H4 (cell line): ENCODE measurements around the gene METTL13. TPM values are rescaled to one million over a fixed set of nuclear protein-coding genes. Genes with fewer than 3 reads are reported as not detected.

Source experiments
- total RNA-seq: library from RNA; depleted of rRNA; stranded (reverse); fragments of >200 nt; shearing (Covaris generic); gene quantifications from 2 replicates; pipeline ENCODE4 v1.2.3, GENCODE V29; 2014; rRNA removed

METTL13 gene
- total RNA-seq, 1 experiment from 2014 or later: 22.2 TPM

Other genes with a start within 250 kb of the METTL13 start
- not detected in 2 replicates for gene MYOCOS, start 159.4 kb upstream of the METTL13 start, total RNA-seq
- not detected in 2 replicates for gene MYOC, start 129.0 kb upstream of the METTL13 start, total RNA-seq
- 7.4 and 9.5 TPM in 2 replicates for gene VAMP4, start 39.6 kb upstream of the METTL13 start, total RNA-seq
- 0.99 and 1.3 TPM in 2 replicates for gene DNM3, start 59.8 kb downstream of the METTL13 start, total RNA-seq